NCI-H2196 treated with DMSO at 0.1 percent for 48 hours (cell line): ENCODE data around the gene PI4KA.

Experiments
- DNase-seq: peaks from one replicate; lab custom pipeline; 2025; ENCODE audit not compliant: unreplicated experiment; lab: John Stamatoyannopoulos, UW

Gene PI4KA

DNA sequence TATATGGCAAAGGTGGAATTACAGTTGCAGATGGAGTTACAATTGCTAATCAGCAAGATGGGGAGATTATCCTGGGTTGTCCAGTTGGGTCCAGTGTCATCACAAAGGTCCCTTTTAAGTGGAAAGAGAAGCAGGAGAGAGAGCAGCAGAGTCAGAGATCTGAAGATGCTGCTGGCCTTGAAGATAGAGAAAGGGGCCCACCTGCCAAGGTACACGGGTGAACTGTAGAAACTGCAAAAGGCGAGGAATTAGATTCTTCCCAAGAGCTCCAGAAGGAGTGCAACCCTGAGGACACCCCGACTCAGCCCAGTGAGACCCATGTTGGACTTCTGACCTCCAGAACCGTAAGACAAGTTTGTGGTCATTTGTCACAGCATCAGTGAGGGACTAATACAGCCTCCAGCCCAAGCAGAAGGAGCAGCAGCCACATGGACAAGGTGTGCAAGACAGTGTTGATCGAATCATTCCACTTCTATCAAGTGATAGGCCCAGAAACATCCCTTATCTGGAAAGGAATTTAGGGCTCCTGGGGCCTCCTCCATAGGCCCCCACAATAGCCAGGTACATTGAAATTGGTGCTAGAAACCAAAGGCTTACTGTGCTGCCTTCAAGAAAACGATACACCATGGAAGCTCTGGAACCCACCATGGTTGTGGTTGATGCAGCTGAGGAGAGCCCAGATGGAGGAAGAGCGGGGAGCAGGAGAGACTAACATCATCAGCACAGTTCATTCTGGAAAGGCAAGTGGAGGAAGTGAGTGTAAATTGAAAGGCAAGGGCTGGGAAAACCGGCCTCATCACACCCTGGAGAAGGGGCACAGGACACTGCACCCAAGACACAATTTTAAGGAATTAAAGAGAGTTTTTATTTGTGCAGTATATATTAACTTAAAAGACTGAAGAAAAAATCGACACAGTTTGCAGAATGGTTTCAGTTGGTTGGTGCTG, 23.5 kb upstream of the PI4KA start:
- DNase-seq, result no peak

DNA sequence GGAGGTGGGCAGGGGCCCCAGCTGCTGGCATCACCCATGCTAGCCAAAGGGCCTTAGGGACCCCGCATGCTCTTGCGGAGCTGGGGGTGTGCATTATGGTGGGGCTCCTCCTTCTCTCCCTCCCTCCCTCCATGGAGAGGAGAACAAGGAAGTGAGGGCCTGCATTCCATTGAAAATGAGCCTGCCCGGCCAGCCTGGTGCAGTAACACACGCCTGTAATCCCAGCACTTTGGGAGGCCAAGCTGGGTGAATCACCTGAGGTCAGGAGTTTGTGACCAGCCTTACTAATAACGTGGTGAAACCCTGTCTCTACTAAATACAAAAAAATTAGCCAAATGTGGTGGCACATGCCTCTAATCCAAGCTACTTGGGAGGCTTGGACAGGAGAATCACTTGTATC, 22.6 kb upstream of the PI4KA start:
- DNase-seq, result no peak

- no peak for DNase-seq
These were observed 19.1 kb upstream of the PI4KA start for GRCh38 chr22:20877715-20878114.

- DNase-seq, result no peak
These were observed 16.7 kb upstream of the PI4KA start for GRCh38 chr22:20875296-20875695.

DNA sequence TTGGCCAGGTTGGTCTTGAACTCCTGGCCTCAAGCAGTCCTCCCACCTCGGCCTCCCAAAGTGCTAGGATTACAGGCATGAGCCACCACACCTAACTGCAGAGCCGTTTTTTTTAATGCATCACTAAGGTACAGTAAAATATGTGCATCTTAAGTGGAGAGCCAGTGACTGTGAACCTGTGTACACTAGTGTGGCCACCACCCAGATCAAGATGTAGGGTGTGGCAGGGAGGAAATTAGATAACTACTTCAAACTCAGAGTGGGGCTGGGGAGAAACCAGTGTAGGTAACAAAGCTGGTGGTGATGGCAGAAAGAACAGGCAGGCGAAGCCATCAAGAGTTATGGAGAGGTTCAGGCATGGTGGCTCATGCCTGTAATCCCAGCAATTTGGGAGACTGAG, 14.6 kb upstream of the PI4KA start:
- no peak for DNase-seq

- no peak for DNase-seq
These were observed 10.6 kb upstream of the PI4KA start for GRCh38 chr22:20869234-20869633.

GRCh38 chr22:20868025-20868962, 9.7 kb upstream of the PI4KA start:
- DNase-seq, result no peak

- DNase-seq, result no peak
These were observed 8.8 kb upstream of the PI4KA start for GRCh38 chr22:20867179-20868024.

DNA sequence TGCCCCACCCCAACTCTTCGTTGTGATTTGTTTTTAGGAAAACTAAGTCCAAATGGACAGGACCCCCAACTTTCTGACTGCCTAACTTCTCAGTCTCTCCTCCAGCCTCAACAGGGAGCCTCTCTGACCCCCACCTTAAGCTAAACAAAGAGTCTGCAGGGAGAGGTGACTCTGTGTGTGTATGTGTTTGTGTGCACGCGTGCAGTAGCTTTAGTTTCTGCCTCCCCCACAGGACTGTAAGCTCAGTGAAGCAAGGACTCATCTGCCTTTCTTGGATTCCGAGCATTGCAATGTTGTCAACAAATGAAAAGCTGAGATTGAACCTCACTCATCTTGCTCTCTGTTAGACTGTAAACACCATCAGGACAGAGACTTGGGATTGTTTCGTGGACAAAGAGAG, 8.1 kb upstream of the PI4KA start:
- no peak for DNase-seq

DNA sequence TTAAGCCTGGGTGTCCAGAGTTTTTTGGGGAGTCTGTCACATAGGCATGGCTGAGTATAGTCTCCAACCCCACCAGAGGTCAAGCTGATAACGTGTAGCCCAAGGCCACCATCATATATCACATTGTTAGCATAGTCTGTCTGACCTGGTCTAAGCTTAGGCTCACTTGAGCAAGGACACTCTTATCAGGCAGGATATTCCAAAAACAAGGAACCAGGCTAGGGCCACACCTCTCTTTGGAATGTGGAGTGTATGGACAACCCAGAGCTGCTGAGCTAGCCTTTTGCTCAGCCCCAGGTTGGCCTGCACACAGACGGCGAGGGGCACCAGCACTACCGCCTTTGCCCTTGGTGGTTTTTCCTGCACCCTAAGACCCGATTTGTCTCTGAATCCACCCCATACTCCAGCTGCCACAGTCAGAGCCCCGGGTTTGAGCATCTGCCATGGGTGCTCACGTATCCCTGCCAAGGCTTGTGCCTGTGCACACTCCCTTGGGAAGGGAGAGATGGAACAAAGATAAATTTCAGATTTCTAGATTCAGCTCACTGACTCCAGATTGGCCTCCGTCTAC, 7.3 kb upstream of the PI4KA start:
- no peak for DNase-seq

DNA sequence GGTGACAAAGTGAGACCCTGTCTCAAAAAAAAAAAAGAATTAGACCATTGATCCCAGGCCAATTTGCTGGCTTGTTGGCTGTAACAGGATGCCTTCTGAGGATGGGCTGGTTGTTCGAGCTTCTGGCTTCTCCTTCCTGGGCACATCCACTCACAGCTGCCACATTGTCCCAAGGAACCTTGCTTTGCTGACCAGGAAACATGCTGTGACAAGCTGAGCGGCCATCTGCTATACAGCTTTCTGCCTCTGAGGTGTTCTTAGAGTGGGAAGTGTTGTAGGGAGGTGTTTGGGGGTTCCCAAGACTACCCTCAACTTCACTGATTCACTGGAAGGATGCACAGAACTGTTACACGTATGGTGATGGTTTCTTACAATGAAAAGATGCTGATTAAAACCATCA, 6.7 kb upstream of the PI4KA start:
- DNase-seq, result no peak

DNA sequence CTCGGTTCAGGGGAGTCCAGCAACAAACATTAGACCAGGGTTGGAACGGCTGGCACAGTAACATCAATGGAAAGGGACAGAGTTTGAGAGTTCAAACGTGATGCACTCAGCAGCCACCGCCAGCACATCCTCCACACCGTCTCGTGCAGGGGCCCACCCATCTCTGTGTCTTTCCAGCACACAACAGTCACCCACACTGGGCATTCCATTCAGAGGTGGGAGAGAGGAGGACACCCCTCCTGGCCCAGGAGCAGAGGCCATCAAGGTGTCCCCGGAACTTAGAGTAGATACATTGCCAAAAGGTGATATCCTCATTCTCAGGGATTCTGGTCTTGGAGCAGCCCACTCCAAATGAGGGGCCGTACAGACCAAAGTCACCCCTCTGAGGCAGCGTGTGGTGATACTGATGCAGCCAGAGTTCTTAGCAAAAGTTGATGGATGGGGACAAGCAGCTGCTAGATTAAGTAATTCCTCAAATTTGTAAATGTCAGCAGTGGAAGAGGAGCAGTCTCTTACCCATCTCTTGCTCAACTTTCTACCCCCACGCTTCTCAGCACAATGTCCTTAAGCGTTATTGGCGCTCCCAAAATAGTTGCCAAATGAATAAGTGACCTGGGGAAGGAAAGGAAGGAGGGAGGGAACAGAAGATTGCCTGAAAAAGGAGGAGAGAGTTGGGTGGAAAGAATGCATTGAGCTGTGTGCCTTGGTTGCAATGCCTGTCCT, 5.7 kb upstream of the PI4KA start:
- DNase-seq, result no peak

- DNase-seq, result no peak
These were observed 4.8 kb upstream of the PI4KA start for GRCh38 chr22:20863366-20863765.

GRCh38 chr22:20862540-20862939, 3.9 kb upstream of the PI4KA start:
- DNase-seq, result no peak

DNA sequence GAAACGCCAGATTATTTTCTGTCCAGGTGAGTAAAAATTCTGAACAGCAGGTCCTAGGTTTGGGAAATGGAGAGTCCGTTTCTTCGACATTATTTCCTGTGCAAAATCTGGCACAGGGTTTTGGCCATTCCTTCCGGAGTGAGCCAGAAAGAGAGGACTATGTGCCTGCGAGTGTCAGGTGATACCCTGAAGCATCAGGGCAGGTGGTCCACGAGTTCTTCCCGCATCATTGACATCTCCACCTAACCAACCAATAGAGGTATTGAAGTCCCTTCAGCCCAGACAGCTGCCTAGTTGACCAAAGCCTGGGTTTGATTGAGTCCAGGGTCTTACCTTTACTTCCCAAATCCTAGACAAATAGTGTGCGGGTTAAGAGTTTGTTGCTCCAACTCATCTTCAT, 1.0 kb upstream of the PI4KA start:
- DNase-seq, result no peak

DNA sequence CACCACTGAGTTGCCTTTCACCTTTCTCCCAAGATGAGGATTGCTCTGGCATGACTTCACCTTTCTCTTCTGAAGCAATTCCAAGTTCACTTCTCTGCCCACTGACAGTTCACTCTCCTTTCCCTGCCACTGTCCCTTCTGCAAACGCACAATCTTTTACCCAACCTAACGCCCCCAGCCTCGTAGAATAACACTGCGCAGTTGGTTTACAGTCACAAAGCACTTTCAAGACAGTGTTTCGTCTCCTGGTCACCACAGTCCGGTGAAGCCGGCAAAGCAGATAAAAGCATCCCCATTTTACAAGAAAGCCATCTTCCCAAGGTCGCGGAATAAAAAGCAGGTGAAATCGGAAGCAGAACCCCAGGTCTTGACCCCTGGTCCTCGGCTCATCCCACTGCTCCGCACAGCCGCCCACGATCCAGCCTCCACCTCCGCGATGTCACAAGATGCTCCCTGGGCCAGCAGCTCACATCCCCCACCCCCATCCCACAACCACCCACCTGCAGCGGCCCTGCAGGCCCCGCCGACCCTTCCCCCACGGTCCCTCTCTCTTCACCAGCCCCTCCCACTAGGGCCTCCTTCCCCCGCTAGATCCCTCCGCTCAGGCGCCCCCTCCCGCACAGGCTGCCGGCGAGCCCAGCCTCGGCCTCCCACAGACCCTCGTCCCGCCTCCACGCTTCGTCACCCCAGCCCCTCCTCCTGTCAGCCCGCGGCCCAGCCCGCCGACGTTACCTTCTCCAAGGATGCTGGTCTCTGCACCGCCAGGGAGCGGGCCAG, 585 bp downstream of the PI4KA start:
- peak; percentile 28 for DNase-seq

- DNase-seq, result no peak
These were observed 1.4 kb downstream of the PI4KA start for GRCh38 chr22:20857247-20857643.

DNA sequence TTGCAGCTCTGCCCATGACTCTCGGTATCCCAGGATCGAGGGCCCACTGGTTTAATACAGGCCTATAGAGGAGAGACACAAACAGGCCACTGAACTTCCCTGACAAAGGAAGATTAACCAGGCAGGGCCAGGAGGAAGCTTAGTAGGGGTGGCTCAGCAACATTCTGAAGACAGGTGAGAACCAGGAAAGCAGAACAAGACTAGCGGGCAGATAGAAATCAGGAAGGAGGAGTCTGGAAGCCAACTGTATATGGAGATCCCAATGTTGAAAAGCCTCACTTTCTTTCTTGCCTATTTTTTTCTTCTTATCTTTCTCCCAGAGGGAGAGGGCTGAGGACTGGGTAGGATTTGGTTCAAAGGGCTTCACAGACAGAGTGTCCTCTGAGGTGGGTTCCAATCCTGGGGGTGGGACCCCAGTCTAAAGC, 5.4 kb downstream of the PI4KA start:
- no peak for DNase-seq

GRCh38 chr22:20852503-20852902, 6.1 kb downstream of the PI4KA start:
- no peak for DNase-seq
